HG02678 (cell line): ENCODE measurements around the gene PRSS38.
"Not testable (repeated sequence)": the region's sequence is repeated elsewhere in the genome, so short reads cannot be mapped to it uniquely, and the experiment has no call there.

Experiments
- ATAC-seq: cut with Tn5 transposase; IDR thresholded peaks from one replicate; pipeline ENCODE4 v1.9.1; 2021; ENCODE audit warnings: mild to moderate bottlenecking, moderate library complexity; ENCODE audit not compliant: unreplicated experiment

The PRSS38 gene

DNA sequence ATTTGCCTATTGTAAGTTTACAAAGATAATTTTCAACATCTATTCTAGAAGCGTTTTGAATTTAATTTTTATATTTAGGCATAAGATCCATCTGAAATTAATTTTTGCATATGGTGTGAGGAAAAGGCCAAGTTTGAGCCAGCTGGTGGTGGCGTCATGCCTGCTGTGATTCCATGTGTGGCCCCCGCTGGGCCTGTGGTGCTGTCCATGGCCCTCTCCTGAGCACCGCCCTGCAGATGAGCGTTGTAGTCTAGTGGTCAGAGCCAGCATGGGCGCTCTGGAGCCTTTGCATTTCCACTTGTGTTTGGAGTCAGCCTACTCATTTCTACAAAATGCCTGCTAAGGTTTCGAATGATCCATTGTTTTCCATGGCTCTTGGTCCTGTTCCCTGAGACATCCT is 22.7 kb downstream of the PRSS38 start:
- no peak for ATAC-seq

DNA sequence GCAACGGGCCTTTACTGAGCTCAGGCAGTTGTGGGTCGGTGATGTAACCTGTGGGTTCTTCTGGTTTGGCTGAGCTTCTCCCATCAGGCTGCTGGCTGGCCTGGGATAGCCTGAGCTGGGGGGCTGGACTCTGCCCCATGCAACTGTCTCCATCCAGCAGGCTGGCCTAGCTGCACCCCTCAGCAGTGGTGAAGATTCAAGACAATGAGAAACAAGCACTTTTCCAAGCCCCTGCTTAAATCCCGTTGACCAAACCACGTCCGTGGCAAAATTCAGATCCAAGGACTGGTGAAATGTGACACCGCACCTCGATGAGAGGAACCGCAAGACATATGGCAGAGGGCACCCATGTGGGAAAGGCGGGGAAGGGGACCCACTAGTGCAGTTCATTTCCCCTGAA is 25.6 kb downstream of the PRSS38 start:
- ATAC-seq = no peak

DNA sequence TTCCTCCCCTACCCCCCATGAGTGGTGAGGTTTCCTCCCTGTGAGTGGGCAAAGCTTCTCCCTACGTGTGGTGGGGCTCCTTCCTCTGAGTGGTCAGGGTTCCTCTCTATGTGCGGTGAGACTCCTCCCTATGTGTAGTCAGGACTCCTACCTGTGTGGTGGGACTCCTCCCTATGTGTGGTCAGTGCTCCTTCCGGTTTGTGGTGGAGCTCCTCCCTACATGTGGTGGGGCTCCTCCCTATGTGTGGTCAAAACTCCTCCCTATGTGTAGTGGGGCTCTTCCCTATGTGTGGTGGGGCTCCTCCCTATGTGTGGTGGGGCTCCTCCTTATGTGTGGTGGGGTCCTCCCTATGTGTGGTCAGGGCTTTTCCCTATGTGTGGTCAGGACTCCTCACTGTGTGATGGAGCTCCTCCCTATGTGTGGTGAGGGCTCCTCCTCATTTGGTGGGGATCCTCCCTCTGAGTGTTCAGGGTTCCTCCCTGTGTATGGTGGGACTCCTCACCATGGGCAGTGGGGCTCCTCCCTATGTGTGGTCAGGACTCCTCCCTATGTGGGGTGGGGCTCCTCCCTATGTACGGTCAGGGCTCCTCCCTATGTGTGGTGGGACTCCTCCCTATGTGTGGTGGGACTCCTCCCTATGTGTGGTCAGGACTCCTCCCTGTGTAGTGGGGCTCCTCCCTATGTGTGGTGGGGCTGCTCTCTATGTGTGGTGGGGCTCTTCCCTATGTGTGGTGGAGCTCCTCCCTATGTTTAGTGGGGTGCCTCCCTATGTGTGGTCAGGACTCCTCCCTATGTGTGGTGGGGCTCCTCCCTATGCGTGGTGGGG is 29.1 kb downstream of the PRSS38 start:
- ATAC-seq = no peak

DNA sequence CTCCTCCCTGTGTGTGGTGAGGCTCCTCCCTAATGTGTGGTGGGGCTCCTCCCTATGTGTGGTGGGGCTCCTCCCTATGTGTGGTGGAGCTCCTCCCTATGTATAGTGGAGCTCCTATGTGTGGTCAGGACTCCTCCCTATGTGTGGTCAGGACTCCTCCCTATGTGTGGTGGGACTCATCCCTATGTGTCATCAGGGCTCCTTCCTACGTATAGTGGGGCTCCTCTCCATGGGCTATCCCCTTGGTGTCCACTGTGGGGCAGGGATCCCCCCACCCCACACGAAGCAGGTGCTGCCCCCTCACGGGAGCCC is 29.6 kb downstream of the PRSS38 start:
- ATAC-seq = no peak

DNA sequence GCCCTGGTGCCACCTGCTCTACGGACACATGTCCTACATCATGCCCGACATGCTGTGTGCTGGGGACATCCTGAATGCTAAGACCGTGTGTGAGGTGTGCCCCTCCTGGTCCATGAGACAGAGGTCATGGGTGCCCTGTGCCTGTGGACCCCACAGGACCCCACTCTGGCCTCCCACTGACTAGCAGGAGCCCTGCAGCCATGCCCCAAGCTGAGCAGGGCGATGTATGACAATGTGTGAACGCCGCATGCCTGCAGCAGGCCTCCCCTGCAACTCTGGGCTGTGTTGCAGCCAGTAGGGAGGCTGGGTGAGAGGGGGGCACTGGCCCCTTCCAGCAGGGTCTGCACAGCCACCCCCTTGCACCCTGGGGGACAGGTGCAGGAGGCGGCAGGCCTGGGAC is 30.0 kb downstream of the PRSS38 start:
- ATAC-seq = no peak

DNA sequence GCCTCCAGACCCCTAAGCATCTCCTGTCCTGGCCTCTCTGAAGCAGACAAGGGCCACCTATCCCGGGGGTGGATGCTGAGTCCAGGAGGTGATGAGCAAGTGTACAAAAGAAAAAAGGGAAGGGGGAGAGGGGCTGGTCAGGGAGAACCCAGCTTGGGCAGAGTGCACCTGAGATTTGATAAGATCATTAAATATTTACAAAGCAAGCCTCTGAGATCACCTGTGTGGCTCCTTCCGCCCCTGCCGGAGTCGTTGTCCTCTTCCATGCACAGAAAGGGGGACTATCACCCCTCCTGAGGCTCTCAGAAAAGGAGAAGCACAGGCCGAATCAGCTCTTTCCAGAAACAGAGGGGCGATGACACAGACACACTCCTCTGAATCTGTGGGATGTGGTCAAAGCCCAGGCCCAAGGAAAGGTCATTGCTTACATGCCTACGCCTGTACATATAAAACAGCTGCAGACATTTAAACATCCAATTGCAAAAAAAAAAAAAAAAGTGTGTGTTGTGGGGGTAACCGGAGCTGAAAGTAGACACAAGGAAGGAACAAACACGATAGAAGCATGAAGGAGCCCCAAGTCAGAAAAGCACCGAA is 30.9 kb downstream of the PRSS38 start:
- no peak for ATAC-seq

DNA sequence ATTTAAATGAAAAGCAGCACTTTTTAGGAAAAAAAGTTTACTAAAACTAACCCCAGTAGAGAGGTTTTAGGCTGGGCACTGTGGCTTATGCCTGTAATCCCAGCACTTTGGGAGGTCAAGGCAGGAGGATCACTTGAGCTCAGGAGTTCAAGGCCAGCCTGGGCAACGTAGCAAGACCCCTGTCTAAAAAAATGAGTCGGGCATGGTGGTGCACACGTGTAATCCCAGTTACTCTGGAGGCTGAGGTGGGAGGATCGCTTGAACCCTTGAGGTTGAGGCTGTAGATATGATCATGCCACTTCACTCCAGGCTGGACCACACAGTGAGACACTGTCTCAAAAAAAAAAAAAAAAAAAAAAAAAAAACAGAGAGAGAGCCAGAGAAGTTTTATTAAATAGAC is 31.6 kb downstream of the PRSS38 start:
- ATAC-seq = not testable (repeated sequence)

DNA sequence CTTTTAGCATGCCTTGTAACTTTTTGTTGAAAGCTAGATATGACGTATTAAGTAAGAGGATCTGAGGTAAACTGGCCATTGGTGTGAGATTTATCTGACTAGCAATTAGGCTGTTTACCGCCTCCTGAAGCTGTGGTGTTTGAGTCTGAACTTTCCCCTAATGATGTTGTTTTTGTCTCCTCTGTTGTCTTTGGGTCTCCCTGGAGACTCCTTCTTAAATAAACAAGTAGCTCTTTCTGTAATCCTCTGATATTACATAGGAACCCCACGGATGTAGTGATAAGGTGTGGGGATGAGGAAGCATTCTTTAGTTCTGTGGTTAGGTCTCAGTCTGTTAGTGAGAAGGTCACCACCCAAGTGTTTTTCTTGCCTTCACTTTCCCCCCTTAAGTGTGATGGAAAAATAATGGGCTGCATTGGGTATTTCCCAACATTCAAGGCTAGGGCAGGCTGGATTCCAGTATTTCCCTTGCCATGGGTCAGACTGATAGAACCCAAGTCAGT is 33.0 kb downstream of the PRSS38 start:
- no peak for ATAC-seq

DNA sequence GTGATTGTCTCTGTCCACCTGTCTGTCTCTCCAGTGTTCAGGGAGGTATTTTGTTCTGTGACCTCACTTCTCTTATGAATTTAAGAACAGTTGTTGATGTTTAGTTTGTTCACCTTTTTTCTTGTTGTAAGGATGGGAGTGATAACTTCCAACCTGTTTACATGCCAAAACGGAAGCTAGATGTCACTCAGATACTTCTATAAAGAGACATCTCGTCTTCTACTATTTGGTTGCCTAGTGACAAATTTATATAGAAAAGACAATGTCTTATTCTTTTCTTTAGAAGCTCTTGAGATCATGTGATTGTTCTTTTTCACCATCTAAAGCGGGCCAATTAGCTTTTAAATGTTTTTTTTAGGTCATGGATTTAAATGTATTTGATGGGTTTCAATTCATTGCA is 33.8 kb downstream of the PRSS38 start:
- no peak for ATAC-seq

DNA sequence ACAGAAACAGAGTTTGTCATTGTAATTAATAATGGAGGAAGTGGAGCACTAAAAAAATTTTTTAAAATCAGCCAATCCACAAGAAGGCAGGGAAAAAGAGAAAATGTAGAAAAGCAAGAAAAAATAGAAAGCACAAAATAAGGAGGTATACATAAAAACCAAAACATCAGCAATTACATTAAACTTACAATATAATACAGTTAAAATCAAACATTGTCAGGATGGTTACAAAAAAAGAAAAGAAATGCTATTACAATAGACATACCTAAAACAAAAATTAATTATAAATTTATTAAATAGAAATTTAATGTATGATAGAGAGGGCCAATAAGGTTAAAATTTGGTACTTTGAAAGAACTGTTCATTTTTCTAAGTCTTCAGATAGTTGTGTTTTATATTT is 38.7 kb downstream of the PRSS38 start:
- ATAC-seq = no peak

DNA sequence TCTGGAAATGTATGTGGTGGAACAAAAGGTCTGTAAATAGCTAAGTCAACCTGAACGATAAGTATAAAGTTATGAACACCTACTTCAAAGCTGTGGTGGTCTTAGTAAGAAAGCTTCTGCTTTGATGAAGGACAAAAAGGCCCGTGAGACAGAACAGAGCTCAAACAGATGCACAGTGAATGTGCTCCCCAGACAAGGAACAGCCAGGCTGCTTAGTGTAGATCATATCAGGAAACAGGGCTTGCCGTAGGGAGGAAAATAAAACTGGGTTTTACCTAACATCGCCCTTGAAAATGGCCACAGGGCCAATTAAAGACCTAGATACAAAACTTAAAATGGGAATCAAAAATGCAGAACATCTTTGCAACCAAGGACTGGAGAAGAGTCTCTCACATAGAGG is 40.2 kb downstream of the PRSS38 start:
- no peak for ATAC-seq

DNA sequence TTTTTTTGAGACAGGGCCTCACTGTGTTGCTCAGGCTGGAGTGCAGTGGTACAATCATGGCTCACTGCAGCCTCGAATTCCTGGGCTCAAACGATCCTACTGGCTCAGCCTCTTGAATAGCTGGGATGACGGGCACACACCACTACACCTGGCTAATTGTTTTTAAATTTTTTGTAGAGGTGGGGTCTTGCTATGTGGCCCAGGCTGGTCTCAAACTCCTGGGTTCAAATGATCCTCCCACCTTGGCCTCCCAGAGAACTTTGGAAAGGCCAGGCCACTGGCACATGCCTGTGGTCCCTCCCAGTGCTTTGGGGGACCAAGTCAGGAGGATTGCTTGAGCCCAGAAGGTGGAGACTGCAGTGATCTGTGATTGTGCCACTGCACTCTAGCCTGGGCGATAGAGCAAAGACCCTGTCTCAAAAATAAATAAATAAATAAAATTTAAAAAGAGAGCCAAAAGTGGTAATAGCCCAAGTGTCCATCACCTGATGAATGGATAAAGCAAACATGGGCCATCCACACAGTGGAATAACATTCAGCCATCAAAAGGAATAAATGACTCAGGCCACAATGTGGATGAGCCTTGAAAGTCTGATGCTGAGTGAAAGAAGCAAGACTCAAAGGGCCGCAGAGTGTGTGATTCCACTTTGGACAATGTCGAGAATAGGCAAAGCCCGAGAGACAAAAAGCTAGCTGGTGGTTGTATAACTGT is 40.8 kb downstream of the PRSS38 start:
- ATAC-seq = no peak

DNA sequence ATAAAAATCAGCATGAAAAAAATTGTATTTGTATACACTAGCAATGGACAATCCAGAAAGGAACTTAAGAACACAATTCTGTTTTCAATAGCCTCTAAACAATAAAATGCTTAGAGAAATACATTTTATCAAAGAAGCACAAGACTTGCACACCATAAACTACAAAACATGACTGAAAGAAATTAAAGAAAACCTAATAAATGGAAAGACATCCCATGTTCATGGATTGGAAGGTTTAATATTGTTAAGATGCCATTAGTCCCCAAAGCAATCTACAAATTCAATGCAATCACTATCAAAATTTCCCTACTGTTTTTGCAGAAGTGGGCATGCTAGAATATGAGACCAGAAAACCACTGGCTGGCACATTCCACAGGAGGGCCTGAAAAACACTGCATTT is 49.4 kb downstream of the PRSS38 start:
- ATAC-seq = no peak

DNA sequence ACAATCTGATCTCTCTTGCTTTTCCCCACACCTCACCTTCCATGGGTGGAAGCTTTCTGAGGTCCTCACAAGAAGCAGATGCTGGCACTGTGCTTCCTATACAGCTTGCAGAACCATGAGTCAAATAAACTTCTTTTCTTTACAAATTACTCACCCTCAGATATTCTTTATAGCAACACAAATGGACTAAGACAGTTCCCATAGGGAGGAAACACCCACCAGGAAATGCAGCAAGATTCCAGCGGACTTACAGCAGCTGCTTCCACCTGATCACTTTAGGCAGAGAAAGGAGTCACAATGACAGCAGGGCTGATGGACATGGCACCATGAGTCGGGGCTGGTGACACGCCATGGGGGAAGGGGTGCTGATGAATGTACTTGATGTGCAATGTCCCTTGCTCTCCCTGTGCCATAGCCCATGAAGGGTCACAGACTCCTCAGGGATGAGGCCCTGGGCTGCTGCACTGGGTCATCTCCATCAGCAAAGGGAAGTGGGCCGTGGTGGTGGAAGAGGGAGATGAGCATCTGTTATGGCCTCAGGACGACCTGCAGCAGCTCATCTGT is 53.9 kb downstream of the PRSS38 start:
- ATAC-seq = no peak

DNA sequence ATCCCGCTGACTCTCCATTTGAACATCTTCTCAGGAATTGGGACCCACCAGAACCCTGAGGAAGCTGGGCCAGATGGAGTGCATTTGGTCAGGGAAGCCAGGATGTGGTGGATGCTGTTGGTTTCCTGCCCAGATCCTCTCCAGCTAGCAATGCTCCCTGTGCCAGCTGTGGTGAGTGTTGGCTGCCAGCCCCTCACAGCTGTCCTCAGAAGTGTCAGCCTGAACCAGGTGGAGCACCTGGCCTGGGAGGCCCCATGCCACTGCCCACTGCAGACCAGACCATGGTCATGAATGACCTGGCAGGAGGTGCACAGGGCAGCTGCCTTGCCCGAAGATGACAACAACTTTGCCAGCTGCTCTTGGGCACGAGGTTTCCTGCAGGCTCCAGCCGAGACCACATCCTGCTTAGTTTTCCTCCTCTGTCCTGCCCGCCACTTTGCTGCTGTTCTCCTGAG is 54.4 kb downstream of the PRSS38 start:
- ATAC-seq = no peak

DNA sequence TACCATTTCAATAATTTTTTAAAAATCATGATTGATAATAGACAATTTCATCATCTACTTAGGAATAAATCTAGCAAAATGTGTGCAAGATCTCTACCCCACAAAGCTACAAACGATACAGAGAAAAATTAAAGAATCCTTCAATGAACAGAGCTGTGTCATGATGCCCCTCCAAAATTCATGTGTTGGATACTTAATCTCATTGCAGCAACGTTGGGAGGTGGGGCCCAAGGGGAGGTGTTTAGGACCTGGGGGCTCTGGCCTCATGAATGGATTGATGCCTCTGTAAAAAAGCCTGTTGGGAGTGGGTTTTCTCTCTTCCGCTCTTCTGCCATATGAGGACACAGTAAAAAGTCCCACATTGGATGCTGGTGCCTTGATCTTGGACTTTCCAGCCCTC is 54.9 kb downstream of the PRSS38 start:
- no peak for ATAC-seq

DNA sequence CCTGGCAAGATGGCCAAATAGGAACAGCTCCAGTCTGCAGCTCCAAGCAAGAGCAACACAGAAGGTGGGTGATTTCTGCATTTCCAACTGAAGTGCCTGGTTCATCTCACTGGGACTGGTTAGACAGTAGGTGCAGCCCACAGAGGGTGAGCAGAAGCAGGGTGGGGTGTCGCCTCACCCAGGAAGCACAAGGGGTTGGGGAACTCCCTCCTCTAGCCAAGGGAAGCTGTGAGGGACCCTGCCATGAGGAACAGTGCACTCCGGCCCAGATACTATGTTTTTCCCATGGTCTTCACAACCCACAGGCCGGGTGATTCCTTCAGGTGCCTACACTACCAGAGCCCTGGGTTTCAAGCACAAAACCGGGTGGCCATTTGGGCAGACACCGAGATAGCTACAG is 56.4 kb downstream of the PRSS38 start:
- ATAC-seq = not testable (repeated sequence)

DNA sequence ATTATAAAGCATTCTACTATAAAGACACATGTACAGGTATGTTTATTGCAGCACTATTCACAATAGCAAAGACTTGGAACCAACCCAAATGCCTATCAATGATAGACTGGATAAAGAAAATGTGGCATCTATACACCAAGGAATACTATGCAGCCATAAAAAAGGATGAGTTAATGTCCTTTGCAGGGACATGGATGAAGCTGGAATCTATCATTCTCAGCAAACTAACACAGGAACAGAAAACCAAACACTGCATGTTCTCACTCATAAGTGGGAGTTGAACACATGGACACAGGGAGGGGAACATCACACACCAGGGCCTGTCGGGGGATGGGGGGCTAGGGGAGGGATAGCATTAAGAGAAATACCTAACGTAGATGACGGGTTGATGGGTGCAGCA is 62.3 kb downstream of the PRSS38 start:
- ATAC-seq = not testable (repeated sequence)

DNA sequence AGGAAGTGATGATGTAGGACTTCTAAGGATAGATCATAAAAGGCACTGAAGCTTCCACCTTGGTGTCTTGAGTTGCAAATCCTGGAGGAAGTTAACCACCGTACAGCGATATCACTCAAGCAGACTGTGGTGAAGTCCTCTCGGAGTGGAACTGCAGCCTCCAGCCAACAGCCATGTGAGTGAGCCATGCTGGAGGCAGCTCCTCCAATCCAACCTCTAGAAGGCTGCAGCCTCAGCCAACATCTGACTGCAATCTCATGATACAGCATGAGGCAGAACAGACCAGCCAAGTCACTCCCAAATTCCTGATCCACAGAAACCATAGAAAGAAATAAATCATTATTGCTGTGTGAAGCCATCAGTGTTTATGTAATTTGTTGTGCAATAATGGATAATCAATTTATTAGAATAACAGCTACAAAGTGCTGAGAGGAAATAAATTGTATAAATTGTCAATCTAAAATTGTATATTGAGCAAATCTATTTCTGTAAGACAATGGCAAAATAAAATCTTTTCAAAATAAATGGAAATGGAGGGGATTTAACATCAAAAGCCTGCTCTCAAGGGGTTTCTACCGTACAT is 65.0 kb downstream of the PRSS38 start:
- ATAC-seq = no peak

DNA sequence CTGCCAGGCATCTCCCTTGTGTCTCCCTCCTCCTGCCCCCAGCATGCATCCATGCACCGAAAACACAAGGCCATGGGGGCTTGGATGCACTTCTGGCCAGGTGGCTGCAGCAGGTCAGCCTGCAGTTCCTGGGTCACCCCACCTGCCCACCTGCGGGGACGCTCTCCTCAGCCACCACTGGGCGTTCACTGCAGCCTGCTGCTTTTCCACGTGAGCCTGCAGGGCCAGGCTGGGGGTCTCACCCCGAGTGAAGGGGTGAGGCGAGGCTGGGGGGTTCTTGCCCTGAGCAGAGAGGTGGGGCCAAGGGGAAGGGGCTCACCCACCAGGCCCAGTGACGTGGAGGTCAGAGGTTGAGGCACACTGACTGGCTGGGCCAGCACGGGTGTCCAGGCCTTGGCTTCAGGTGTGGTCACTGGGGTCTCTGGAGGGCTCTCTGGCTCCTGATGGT is 67.6 kb downstream of the PRSS38 start:
- ATAC-seq = no peak

DNA sequence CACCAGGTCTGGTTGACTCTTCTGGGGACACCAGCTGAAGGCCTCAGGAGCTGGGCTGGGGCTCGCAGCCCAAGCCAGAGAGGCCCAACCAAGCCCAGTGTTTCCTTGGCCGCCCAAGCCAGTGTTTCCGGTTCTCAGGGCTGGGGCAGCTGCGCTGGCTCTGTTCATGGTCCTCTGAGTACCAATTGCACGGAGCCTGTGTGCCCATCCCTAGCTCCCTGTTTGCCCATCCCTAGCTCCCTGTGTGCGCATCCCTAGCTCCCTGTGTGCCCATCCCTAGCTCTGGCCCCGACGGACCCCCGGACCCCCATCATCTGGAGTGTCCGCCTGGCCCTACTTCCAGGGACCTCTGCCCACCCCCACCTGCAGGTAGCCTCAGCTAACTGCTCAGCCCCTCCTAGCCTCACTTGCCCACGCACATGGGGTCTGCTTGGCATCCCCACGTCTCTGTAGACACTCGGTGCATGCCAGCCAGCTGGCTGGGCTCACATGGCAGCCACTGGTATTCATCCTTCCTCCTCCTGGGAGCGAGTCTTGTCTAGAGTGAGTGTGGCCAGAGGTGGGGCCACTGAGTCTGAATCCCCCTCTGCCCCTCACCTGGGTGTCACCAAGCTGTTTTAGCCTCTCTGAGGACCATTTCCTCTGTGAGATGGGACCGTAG is 68.3 kb downstream of the PRSS38 start:
- ATAC-seq = no peak
